Activated CD8-positive, alpha-beta memory T cell treated with anti-CD3 and anti-CD28 coated beads for 24 hours (primary cell): ENCODE measurements around the gene ZSCAN2.
"Not testable (repeated sequence)": the region's sequence is repeated elsewhere in the genome, so short reads cannot be mapped to it uniquely, and the experiment has no call there.

Experiments used
- DNase-seq: peaks from one replicate; pipeline ENCODE4 v3.0.0-alpha.2; 2020

The ZSCAN2 gene

GRCh38 chr15:84600687-84601554 is at the start of gene ZSCAN2:
ZSCAN2 (plus strand) TSS chr15:84601009; CDS start chr15:84603928, 2,919 bp downstream.
- peak; percentile 97 for DNase-seq

GRCh38 chr15:84551624-84552023 is 49.2 kb upstream of the ZSCAN2 start:
- not testable (repeated sequence) for DNase-seq

GRCh38 chr15:84552896-84553295 is 47.9 kb upstream of the ZSCAN2 start:
- no peak for DNase-seq

- DNase-seq: not testable (repeated sequence)
These were observed 44.1 kb upstream of the ZSCAN2 start for GRCh38 chr15:84556690-84557089.

DNA sequence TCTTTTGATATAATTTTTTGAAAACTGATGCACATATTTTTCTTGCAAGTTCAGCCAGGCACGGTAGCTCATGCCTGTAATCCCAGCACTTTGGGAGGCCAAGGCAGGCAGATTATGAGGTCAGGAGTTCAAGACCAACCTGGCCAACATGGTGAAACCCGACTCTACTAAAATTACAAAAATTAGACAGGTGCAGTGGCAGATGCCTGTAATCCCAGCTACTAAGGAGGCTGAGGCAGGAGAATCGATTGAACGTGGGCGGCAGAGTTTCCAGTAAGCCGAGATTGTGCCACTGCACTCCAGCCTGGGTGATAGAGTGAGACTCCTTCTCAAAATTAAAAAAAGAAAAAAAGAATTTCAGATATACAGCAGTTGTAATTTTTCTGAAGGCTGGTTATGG is 32.8 kb upstream of the ZSCAN2 start:
- not testable (repeated sequence) for DNase-seq

DNA sequence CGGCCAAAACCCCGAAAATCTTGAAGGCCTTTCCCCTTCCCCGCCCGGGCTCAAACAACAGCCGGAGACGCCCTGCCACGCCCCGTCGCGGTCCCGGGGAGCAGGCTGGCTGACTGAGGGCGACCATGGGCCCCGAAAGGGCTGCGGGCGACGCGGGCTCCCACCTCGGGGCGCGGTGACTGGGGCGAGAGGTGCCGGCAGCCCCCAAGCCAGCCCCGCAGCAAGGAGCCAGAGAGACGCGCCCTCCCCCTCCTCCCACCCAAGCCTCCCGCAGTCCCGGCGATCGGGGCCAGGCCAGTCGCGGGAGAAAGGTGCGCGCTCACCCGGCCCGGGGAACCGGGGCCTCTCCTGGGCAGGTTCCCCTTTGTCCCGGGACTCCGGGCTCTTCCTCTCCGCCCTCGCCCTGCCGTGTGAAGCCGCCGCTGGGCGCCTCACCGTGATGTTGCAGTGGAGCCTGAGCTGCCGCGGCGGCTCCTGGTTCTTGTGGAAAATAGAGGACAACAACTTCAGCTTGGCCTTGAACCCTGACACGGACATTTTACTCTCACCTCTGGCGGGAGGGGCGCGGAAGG is 30.6 kb upstream of the ZSCAN2 start:
- peak; percentile 81 for DNase-seq

DNA sequence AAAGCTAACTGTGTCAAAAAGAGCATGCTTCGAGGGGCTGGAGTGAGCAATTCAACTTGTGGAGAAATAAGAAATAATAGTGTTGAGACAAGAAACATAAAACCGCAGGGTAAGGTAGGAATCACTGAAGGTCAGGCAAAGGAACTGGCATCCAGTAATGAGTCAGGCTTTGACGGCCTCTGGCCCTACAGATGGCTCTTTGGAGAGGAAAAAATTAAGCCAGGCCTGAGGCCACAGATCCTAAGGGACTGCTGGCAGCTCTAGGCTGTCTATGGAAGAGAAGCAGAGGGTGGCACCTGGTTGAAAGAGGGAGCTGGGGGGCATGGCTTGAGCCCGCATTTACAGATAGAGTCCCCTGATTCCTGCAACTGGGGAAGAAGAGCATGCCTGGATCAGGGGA is 28.6 kb upstream of the ZSCAN2 start:
- DNase-seq: no peak

- no peak for DNase-seq
These were observed 25.3 kb upstream of the ZSCAN2 start for GRCh38 chr15:84575493-84575892.

- not testable (repeated sequence) for DNase-seq
These were observed 22.9 kb upstream of the ZSCAN2 start for GRCh38 chr15:84577891-84578290.

GRCh38 chr15:84579261-84579721 is 21.5 kb upstream of the ZSCAN2 start:
- not testable (repeated sequence) for DNase-seq

- not testable (repeated sequence) for DNase-seq
These were observed 19.0 kb upstream of the ZSCAN2 start for GRCh38 chr15:84581676-84582428.

- no peak for DNase-seq
These were observed 18.1 kb upstream of the ZSCAN2 start for GRCh38 chr15:84582583-84583157.

DNA sequence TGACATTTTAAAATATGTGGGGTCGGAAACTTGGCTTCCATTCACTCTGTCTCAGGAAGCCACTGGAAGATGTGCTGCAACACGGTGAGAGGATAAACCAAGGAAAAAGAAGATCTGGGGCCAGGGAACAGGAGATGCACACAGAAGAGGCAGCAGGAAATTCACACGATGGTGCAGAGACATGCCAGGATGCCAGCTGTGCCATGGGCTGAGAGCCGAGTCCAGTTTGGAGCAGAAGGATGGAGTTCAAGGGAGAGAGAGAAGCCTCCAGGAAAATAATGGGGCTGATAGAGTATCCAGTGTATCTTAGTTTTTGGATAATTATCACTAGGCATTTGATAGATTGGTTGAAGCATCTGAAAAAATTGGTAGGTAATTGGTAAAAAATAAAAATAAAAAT is 16.9 kb upstream of the ZSCAN2 start:
- DNase-seq: not testable (repeated sequence)

DNA sequence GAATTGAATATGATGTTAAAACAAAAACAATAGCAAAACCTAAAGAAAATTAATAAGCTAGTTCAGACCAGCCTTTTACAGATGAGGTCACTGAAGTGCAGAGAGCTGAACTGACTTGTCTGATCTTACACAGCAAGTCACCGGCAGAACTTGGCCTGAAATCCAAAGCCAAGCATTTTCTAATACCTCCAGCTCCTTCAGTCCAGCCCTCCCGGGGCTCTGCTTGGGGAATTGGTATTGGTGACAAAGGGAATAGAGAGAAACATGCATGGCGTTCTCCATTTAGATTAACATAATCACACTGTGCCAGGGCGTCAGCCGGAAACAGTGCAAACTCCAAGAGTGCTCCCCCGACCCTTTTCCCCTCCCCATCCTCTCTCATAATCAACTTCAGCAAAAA is 14.1 kb upstream of the ZSCAN2 start:
- DNase-seq: no peak

- peak; percentile 92 for DNase-seq
These were observed 12.5 kb upstream of the ZSCAN2 start for GRCh38 chr15:84588053-84588874.

GRCh38 chr15:84590406-84590805 is 10.4 kb upstream of the ZSCAN2 start:
- no peak for DNase-seq

DNA sequence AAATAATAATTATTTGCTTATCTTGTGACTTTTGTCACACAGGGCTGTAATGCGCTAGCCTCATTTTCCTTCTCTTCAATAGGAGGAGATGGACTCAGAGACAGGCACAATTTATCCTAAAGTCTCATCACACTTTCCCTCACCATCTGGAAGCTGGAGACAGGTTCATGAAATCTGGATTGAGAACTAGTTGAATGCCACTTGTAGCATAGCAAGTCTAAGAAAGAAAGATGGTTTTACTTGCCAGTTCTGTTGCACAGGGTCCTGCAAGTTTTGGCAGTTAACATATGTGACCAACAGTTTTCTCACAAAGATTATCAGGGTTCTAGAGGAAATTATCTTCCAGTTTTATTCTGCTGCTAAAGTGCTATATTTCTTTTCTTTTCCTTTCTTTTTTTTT is 9.0 kb upstream of the ZSCAN2 start:
- no peak for DNase-seq

DNA sequence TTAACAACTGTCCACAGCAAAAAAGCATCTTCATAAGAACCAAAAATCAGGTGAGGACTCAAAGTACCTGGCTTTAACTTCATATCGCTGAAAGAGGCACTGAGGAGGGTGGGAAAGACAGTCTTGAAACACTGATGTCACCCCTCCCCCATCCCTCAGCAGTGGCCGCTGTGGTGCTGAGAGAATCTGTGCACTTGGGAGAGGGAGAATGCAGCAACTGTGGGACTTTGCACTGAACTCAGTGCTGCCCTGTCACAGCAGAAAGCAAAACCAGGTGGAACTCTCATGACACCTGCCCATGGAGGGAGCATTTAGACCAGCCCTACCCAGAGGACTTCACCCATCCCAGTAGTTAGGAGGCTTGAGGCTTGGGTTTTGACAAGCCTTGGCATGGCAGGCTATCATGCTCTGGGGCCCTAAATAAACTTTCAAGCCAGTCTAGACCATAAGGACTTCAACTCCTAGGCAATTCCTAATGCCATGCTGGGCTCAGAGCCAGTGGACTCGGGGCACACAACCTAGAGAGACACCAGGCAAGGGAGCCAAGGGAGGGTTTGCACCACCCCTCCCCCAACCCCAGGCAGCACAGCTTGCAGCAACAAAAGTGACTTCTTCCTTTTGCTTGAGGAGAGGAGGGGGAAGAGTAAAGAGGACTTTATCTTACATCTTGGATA is 6.1 kb upstream of the ZSCAN2 start:
- DNase-seq: no peak

- DNase-seq: no peak
These were observed 5.1 kb upstream of the ZSCAN2 start for GRCh38 chr15:84595660-84596059.

GRCh38 chr15:84597296-84597695 is 3.5 kb upstream of the ZSCAN2 start:
- no peak for DNase-seq

DNA sequence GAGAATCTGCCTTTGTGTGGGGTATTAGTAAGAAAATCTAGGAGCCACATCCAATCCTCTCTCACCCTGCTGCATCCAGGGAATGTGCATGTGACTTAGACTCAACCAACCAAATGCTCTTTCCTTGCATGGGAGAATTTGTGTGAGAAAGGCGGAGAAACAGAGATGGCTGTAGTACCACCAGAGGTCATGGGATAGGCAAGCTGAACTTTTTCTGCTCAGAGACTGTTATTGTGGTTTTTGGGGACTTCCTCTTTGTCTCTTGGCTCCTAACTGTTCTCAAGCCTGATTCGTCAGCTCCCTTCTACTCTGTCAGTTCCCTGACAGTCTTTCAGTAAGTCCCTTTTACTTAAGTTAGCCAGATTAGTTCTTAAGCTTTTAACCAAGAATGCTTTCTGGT is 2.6 kb upstream of the ZSCAN2 start:
- no peak for DNase-seq

- no peak for DNase-seq
These were observed 1.8 kb upstream of the ZSCAN2 start for GRCh38 chr15:84598993-84599392.
